GM19328 (cell line): ENCODE results near the gene SP1.
"Not testable (repeated sequence)": the region's sequence is repeated elsewhere in the genome, so short reads cannot be mapped to it uniquely, and the experiment has no call there.

ENCODE experiments used
- ATAC-seq: cut with Tn5 transposase; IDR thresholded peaks from one replicate; pipeline ENCODE4 v1.9.1; 2021; ENCODE audit warnings: mild to moderate bottlenecking, moderate library complexity; ENCODE audit not compliant: unreplicated experiment

SP1 gene

GRCh38 chr12:53358836-53359419 is 21.0 kb upstream of the SP1 start:
- ATAC-seq, result no peak

GRCh38 chr12:53361638-53362037 is 18.3 kb upstream of the SP1 start:
- not testable (repeated sequence) for ATAC-seq

- ATAC-seq, result no peak
Measured at GRCh38 chr12:53365245-53365904, 14.6 kb upstream of the SP1 start.

GRCh38 chr12:53373554-53374133 is 6.3 kb upstream of the SP1 start:
- not testable (repeated sequence) for ATAC-seq

- not testable (repeated sequence) for ATAC-seq
Measured at GRCh38 chr12:53374277-53374676, 5.7 kb upstream of the SP1 start.

- no peak for ATAC-seq
Measured at GRCh38 chr12:53376747-53377146, 3.2 kb upstream of the SP1 start.

- no peak for ATAC-seq
Measured at GRCh38 chr12:53378222-53378621, 1.8 kb upstream of the SP1 start.

- ATAC-seq, result no peak
Measured at GRCh38 chr12:53378724-53379388, 1.1 kb upstream of the SP1 start.

- ATAC-seq, result peak; percentile 65
Measured at GRCh38 chr12:53379389-53380103, 430 bp upstream of the SP1 start.

- ATAC-seq, result no peak
Measured at GRCh38 chr12:53380794-53381730, 1.1 kb downstream of the SP1 start.

- ATAC-seq, result no peak
Measured at GRCh38 chr12:53381731-53382630, 2.0 kb downstream of the SP1 start.

- no peak for ATAC-seq
Measured at GRCh38 chr12:53383258-53383657, 3.3 kb downstream of the SP1 start.

GRCh38 chr12:53386381-53386780 is 6.4 kb downstream of the SP1 start:
- not testable (repeated sequence) for ATAC-seq

GRCh38 chr12:53388932-53389331 is 9.0 kb downstream of the SP1 start:
- ATAC-seq, result no peak

GRCh38 chr12:53389702-53390101 is 9.7 kb downstream of the SP1 start:
- ATAC-seq, result no peak

- ATAC-seq, result no peak
Measured at GRCh38 chr12:53391724-53392123, 11.7 kb downstream of the SP1 start.

- no peak for ATAC-seq
Measured at GRCh38 chr12:53399896-53400295, 19.9 kb downstream of the SP1 start.

GRCh38 chr12:53402351-53402750 is 22.4 kb downstream of the SP1 start:
- ATAC-seq, result not testable (repeated sequence)

GRCh38 chr12:53402871-53403270 is 22.9 kb downstream of the SP1 start:
- ATAC-seq, result no peak
